ENCODE measurements around the gene ST6GALNAC5.

DNA sequence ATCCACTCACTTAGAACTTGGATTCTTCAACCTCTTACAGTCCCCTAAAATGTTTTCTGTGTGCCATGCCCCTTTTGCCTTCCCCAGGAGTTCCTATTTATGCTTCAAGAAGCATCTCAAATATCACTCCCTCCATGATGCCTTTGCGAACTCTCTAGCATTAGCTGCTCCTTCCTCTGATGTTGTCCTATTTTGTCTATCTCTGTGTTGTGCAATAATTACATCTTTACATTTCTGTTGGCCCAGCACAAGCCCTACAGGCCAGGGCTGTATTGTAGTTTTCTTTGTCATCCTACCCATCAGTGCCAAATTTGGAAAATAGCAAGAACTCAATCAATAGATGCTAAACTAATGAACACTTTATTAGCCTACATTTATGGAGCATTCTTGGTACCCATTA, 125.8 kb downstream of the ST6GALNAC5 start:
- TF ChIP-seq, protein P1, sequence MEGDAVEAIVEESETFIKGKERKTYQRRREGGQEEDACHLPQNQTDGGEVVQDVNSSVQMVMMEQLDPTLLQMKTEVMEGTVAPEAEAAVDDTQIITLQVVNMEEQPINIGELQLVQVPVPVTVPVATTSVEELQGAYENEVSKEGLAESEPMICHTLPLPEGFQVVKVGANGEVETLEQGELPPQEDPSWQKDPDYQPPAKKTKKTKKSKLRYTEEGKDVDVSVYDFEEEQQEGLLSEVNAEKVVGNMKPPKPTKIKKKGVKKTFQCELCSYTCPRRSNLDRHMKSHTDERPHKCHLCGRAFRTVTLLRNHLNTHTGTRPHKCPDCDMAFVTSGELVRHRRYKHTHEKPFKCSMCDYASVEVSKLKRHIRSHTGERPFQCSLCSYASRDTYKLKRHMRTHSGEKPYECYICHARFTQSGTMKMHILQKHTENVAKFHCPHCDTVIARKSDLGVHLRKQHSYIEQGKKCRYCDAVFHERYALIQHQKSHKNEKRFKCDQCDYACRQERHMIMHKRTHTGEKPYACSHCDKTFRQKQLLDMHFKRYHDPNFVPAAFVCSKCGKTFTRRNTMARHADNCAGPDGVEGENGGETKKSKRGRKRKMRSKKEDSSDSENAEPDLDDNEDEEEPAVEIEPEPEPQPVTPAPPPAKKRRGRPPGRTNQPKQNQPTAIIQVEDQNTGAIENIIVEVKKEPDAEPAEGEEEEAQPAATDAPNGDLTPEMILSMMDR (conservative IDR thresholded peaks at IDR 0.05; ENCODE audit: low read length): no peak
- TF ChIP-seq EZH2phosphoT487 (IDR thresholded peaks at IDR 0.05; ENCODE audit: borderline replicate concordance): no peak
